Fibroblast of lung (primary cell): ENCODE results near the gene GLIS1. TPM values are rescaled to one million over a fixed set of nuclear protein-coding genes. Genes with fewer than 3 reads are reported as not detected.

Source experiments
- DNase-seq, 2 donors: peaks; one replicate each; pipeline versions ENCODE4 v3.0.0 to v3.0.0-alpha.2; 2010; ENCODE audit warnings: low read depth in 2 of 2
- H2AFZ ChIP-seq: 2 replicates; pipeline ENCODE4 v1.5.1; 2012; ENCODE audit warnings: low read length, control low read depth, inconsistent platforms
- H3K27ac ChIP-seq: 2 replicates; pipeline ENCODE4 v1.5.1; 2011; ENCODE audit warnings: low read length, control low read depth; ENCODE audit not compliant: insufficient read depth
- H3K27me3 ChIP-seq: 2 replicates; pipeline ENCODE4 v1.5.1; 2011; ENCODE audit warnings: mild to moderate bottlenecking, low read length; ENCODE audit not compliant: control insufficient read depth, insufficient read depth
- H3K36me3 ChIP-seq: 2 replicates; pipeline ENCODE4 v1.5.1; 2011; ENCODE audit warnings: low read length; ENCODE audit not compliant: control insufficient read depth, insufficient read depth
- H3K4me1 ChIP-seq: 2 replicates; pipeline ENCODE4 v1.5.1; 2011; ENCODE audit warnings: low read length; ENCODE audit not compliant: control insufficient read depth, insufficient read depth; ENCODE audit errors: extremely low read depth
- H3K4me2 ChIP-seq: 2 replicates; pipeline ENCODE4 v1.5.1; 2011; ENCODE audit warnings: low read length, control low read depth; ENCODE audit not compliant: insufficient read depth; ENCODE audit errors: extremely low read depth
- H3K4me3 ChIP-seq, 4 experiments: fragments of 200-600 bp in 1 of 4; sonication (generic) in 1 of 4; replicated peaks in 1 of 4; 2 replicates each; pipeline ENCODE4 v1.5.1; 2011 to 2016; ENCODE audit warnings: low read length in 4 of 4, low read depth in 3 of 4, mild to moderate bottlenecking in 3 of 4, control low read depth in 2 of 4, inconsistent platforms in 1 of 4, mixed read lengths in 1 of 4; ENCODE audit not compliant: insufficient read depth in 1 of 4; ENCODE audit errors: control extremely low read depth in 1 of 4
- H3K79me2 ChIP-seq: 2 replicates; pipeline ENCODE4 v1.5.1; 2012; ENCODE audit warnings: mild to moderate bottlenecking, low read length, inconsistent platforms; ENCODE audit not compliant: control insufficient read depth, insufficient read depth
- H3K9ac ChIP-seq: 2 replicates; pipeline ENCODE4 v1.5.1; 2011; ENCODE audit warnings: mild to moderate bottlenecking, low read length, control low read depth; ENCODE audit not compliant: insufficient read depth
- H3K9me3 ChIP-seq: 2 replicates; pipeline ENCODE4 v1.5.1; 2012; ENCODE audit warnings: low read depth, low read length; ENCODE audit not compliant: control insufficient read depth, insufficient read depth
- H4K20me1 ChIP-seq: 2 replicates; pipeline ENCODE4 v1.5.1; 2011; ENCODE audit warnings: low read length; ENCODE audit not compliant: control insufficient read depth, insufficient read depth; ENCODE audit errors: extremely low read depth
- CTCF ChIP-seq, 2 donors: IDR thresholded peaks in 1 of 2; conservative IDR thresholded peaks in 1 of 2; 1 replicate in 1 of 2; 2 replicates in 1 of 2; pipeline ENCODE4 v1.5.1; 2011 to 2012; ENCODE audit warnings: low read length in 2 of 2, control low read depth in 1 of 2, inconsistent platforms in 1 of 2, low read depth in 1 of 2, mild to moderate bottlenecking in 1 of 2
- EZH2 ChIP-seq: IDR thresholded peaks from 2 replicates; pipeline ENCODE4 v1.5.1; 2012; ENCODE audit warnings: low read length, control low read depth, mild to moderate bottlenecking; ENCODE audit errors: missing control alignments
- polyA plus RNA-seq, 2 donors: library from polyadenylated mRNA; depleted of rRNA in 1 of 2; stranded (reverse) in 1 of 2; unstranded in 1 of 2; fragments of >200 nt; gene quantifications; 2 replicates each; pipeline ENCODE4 v1.2.1, GENCODE V29; 2011 to 2012; ENCODE audit warnings: missing spikeins in 1 of 2
- total RNA-seq: library from RNA; depleted of rRNA; stranded (reverse); fragments of >200 nt; gene quantifications from 2 replicates; pipeline ENCODE4 v1.2.1, GENCODE V29; 2014

The GLIS1 gene
- total and polyA plus RNA-seq, 2 donors (not counting 1 experiment from before 2014, with no cell fraction given) = under 0.01 to 0.05 TPM

DNA sequence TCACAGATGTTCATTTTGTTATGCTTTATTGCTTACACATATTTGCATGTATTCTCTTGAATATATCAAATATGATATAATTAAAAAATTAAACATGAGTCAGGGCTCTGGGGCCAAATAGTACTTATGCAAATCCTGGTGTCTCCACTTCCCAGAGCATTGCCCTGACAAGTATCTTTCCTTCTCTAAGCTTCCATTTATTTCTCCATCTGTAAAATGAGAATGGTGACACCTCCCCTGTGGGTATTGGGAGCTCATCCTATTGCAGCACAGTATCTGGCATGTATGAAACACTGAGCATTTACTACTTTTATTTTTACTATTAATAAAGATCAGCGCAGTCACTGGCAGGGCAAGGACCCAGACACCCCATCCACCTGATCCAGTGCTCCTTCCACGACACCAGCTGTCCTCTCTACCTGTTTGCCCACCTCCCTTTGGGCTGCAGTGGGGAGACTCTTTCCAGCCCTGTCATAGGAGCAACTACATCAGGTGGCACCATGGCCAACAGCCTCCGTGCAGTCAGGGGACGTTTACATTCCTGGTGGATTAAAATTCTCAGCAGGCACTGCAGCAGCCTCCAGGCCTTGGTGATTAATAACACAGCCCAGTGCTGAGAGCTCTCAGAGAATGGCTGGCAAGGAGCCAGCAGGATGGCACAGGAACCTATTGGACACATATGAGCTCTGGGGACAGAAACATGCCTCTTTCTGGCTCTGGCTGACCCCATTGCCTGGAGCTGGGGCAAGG, 166.7 kb downstream of the GLIS1 start:
- TF ChIP-seq EZH2 = no peak
- TF ChIP-seq CTCF (conservative IDR thresholded peaks at IDR 0.05 in 1 of 2, IDR thresholded peaks at IDR 0.05 in 1 of 2; ENCODE audit: low read depth in 1 of 2, low read length in 2 of 2) = no peak

DNA sequence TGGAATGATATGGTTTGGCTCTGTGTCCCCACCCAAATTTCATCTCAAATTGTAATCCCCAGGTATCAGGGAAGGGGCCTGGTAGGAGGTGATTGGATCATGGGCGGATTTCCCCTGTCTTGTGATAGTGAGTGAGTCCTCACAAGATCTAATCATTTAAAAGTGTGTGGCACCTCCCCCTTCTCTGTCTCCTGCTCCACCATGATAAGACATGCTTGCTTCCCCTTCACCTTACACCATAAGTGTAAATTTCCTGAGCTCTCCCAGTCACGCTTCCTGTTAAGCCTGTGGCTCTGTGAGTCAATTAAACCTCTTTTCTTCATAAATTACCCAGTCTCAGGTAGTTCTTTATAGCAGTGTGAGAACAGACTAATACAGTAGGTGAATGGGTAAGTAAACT, 170.4 kb downstream of the GLIS1 start:
- Histone ChIP-seq H3K27me3 (peaks cover 3% of the 10 kb centered on the region), H3K4me1 (no peaks in the 10 kb centered on the region), H3K36me3 (no peaks in the 10 kb centered on the region), H3K27ac (no peak overlapping the region), H4K20me1 (no peaks in the 10 kb centered on the region), H2AFZ (no peak overlapping the region), H3K9me3 (no peaks in the 10 kb centered on the region), H3K9ac (no peak overlapping the region), H3K4me3 (no peak overlapping the region), H3K4me2 (no peak overlapping the region), H3K79me2 (no peaks in the 10 kb centered on the region)
- DNase-seq = no peak
- TF ChIP-seq CTCF (conservative IDR thresholded peaks at IDR 0.05 in 1 of 2, IDR thresholded peaks at IDR 0.05 in 1 of 2; ENCODE audit: low read depth in 1 of 2, low read length in 2 of 2) (no peak), EZH2 (no peak)

More for the DNA sequence above, 166.7 kb downstream of the GLIS1 start:
- H3K4me1 ChIP-seq = no peaks in the 10 kb centered on the region
- H3K9me3 ChIP-seq = no peaks in the 10 kb centered on the region
- no peaks in the 10 kb centered on the region for H3K36me3 ChIP-seq
- H4K20me1 ChIP-seq = no peaks in the 10 kb centered on the region
- no peak overlapping the region for H3K4me2 ChIP-seq
- H3K27ac ChIP-seq = no peak overlapping the region
- peaks cover 3% of the 10 kb centered on the region for H3K27me3 ChIP-seq
- H3K4me3 ChIP-seq = no peak overlapping the region
- no peak overlapping the region for H3K9ac ChIP-seq
- peak in 1 of 2 donors; percentile 66 for DNase-seq
- no peaks in the 10 kb centered on the region for H3K79me2 ChIP-seq
- H2AFZ ChIP-seq = no peak overlapping the region

- no peak for DNase-seq
- no peak for TF ChIP-seq EZH2
- TF ChIP-seq CTCF (conservative IDR thresholded peaks at IDR 0.05 in 1 of 2, IDR thresholded peaks at IDR 0.05 in 1 of 2; ENCODE audit: low read depth in 1 of 2, low read length in 2 of 2) = no peak
- Histone ChIP-seq H3K9ac (no peak overlapping the region), H3K79me2 (no peaks in the 10 kb centered on the region), H3K9me3 (no peaks in the 10 kb centered on the region), H3K4me3 (no peak overlapping the region), H3K4me1 (no peaks in the 10 kb centered on the region), H3K4me2 (no peak overlapping the region), H3K27ac (no peak overlapping the region), H2AFZ (no peak overlapping the region), H3K27me3 (peaks cover 7% of the 10 kb centered on the region), H4K20me1 (no peaks in the 10 kb centered on the region), H3K36me3 (no peaks in the 10 kb centered on the region)
Observed at GRCh38 chr1:53567851-53568250, 171.1 kb downstream of the GLIS1 start.
